ENCODE data around the gene TP53RK.

TP53RK gene

GRCh38 chr20:46715292-46715756 lies 26.1 kb upstream of the TP53RK start:
- Histone ChIP-seq H3K36me3 (ENCODE audit: control insufficient read depth, insufficient read depth, low read length) (no peaks in the 10 kb centered on the region), H3K4me1 (ENCODE audit: control insufficient read depth, insufficient read depth, low read length) (peaks cover 10% of the 10 kb centered on the region), H3K4me3 (ENCODE audit: low read depth, low read length) (no peak overlapping the region), H3K9ac (ENCODE audit: low read depth, low read length) (no peak overlapping the region), H3K9me3 (ENCODE audit: control insufficient read depth, insufficient read depth, low read length) (no peaks in the 10 kb centered on the region), H3K27me3 (ENCODE audit: control insufficient read depth, insufficient read depth, low read length) (no peaks in the 10 kb centered on the region)

GRCh38 chr20:46713957-46714834 lies 25.0 kb upstream of the TP53RK start:
- Histone ChIP-seq H3K4me1 (ENCODE audit: control insufficient read depth, insufficient read depth, low read length) (peaks cover 12% of the 10 kb centered on the region), H3K4me3 (ENCODE audit: low read depth, low read length) (no peak overlapping the region), H3K27me3 (ENCODE audit: control insufficient read depth, insufficient read depth, low read length) (no peaks in the 10 kb centered on the region)

GRCh38 chr20:46712056-46712636 lies 22.9 kb upstream of the TP53RK start:
- H3K4me1 ChIP-seq (ENCODE audit: control insufficient read depth, insufficient read depth, low read length) = peaks cover 19% of the 10 kb centered on the region
- no peaks in the 10 kb centered on the region for H3K36me3 ChIP-seq (ENCODE audit: control insufficient read depth, insufficient read depth, low read length)
- no peak overlapping the region for H3K9ac ChIP-seq (ENCODE audit: low read depth, low read length)
- H3K9me3 ChIP-seq (ENCODE audit: control insufficient read depth, insufficient read depth, low read length) = no peaks in the 10 kb centered on the region
- no peak overlapping the region for H3K4me3 ChIP-seq (ENCODE audit: low read depth, low read length)
- no peaks in the 10 kb centered on the region for H3K27me3 ChIP-seq (ENCODE audit: control insufficient read depth, insufficient read depth, low read length)

More at GRCh38 chr20:46713957-46714834, 25.0 kb upstream of the TP53RK start:
- no peaks in the 10 kb centered on the region for H3K9me3 ChIP-seq (ENCODE audit: control insufficient read depth, insufficient read depth, low read length)
- H3K36me3 ChIP-seq (ENCODE audit: control insufficient read depth, insufficient read depth, low read length) = no peaks in the 10 kb centered on the region
- H3K9ac ChIP-seq (ENCODE audit: low read depth, low read length) = no peak overlapping the region

- Histone ChIP-seq H3K9me3 (ENCODE audit: control insufficient read depth, insufficient read depth, low read length) (peaks cover 4% of the 10 kb centered on the region), H3K36me3 (ENCODE audit: control insufficient read depth, insufficient read depth, low read length) (no peaks in the 10 kb centered on the region), H3K4me1 (ENCODE audit: control insufficient read depth, insufficient read depth, low read length) (peaks cover 15% of the 10 kb centered on the region), H3K4me3 (ENCODE audit: low read depth, low read length) (peak overlapping the region; percentile 55), H3K9ac (ENCODE audit: low read depth, low read length) (peak overlapping the region; percentile 41), H3K27me3 (ENCODE audit: control insufficient read depth, insufficient read depth, low read length) (no peaks in the 10 kb centered on the region)
Observed at GRCh38 chr20:46710153-46710913, 21.1 kb upstream of the TP53RK start.

GRCh38 chr20:46709459-46710152 lies 20.4 kb upstream of the TP53RK start, which contains the start of gene SLC2A10:
Gene SLC2A10, plus strand, starts transcription at chr20:46709649. Its CDS starts 88 bp downstream, at chr20:46709737.
- H3K9ac ChIP-seq (ENCODE audit: low read depth, low read length) = peak within 1 kb of the TSS; percentile 41
- peaks cover 14% of the 10 kb centered on the region for H3K4me1 ChIP-seq (ENCODE audit: control insufficient read depth, insufficient read depth, low read length)
- peaks cover 4% of the 10 kb centered on the region for H3K9me3 ChIP-seq (ENCODE audit: control insufficient read depth, insufficient read depth, low read length)
- H3K4me3 ChIP-seq (ENCODE audit: low read depth, low read length) = peak within 1 kb of the TSS; percentile 55
- H3K36me3 ChIP-seq (ENCODE audit: control insufficient read depth, insufficient read depth, low read length) = no peaks in the 10 kb centered on the region
- no peaks in the 10 kb centered on the region for H3K27me3 ChIP-seq (ENCODE audit: control insufficient read depth, insufficient read depth, low read length)

GRCh38 chr20:46709055-46709458 lies 19.8 kb upstream of the TP53RK start:
- H3K27me3 ChIP-seq (ENCODE audit: control insufficient read depth, insufficient read depth, low read length) = no peaks in the 10 kb centered on the region

GRCh38 chr20:46708172-46708860 lies 19.1 kb upstream of the TP53RK start:
- Histone ChIP-seq H3K9ac (ENCODE audit: low read depth, low read length) (no peak overlapping the region), H3K36me3 (ENCODE audit: control insufficient read depth, insufficient read depth, low read length) (no peaks in the 10 kb centered on the region), H3K4me1 (ENCODE audit: control insufficient read depth, insufficient read depth, low read length) (peaks cover 14% of the 10 kb centered on the region), H3K9me3 (ENCODE audit: control insufficient read depth, insufficient read depth, low read length) (peaks cover 4% of the 10 kb centered on the region), H3K27me3 (ENCODE audit: control insufficient read depth, insufficient read depth, low read length) (no peaks in the 10 kb centered on the region), H3K4me3 (ENCODE audit: low read depth, low read length) (peak overlapping the region; percentile 20)

More at GRCh38 chr20:46709055-46709458, 19.8 kb upstream of the TP53RK start:
- peaks cover 14% of the 10 kb centered on the region for H3K4me1 ChIP-seq (ENCODE audit: control insufficient read depth, insufficient read depth, low read length)
- H3K4me3 ChIP-seq (ENCODE audit: low read depth, low read length) = peak overlapping the region; percentile 55
- peaks cover 4% of the 10 kb centered on the region for H3K9me3 ChIP-seq (ENCODE audit: control insufficient read depth, insufficient read depth, low read length)
- peak overlapping the region; percentile 29 for H3K9ac ChIP-seq (ENCODE audit: low read depth, low read length)
- H3K36me3 ChIP-seq (ENCODE audit: control insufficient read depth, insufficient read depth, low read length) = no peaks in the 10 kb centered on the region

- Histone ChIP-seq H3K9ac (ENCODE audit: low read depth, low read length) (no peak overlapping the region), H3K9me3 (ENCODE audit: control insufficient read depth, insufficient read depth, low read length) (peaks cover 4% of the 10 kb centered on the region), H3K4me3 (ENCODE audit: low read depth, low read length) (no peak overlapping the region), H3K4me1 (ENCODE audit: control insufficient read depth, insufficient read depth, low read length) (peaks cover 29% of the 10 kb centered on the region), H3K27me3 (ENCODE audit: control insufficient read depth, insufficient read depth, low read length) (no peaks in the 10 kb centered on the region), H3K36me3 (ENCODE audit: control insufficient read depth, insufficient read depth, low read length) (no peaks in the 10 kb centered on the region)
Observed at GRCh38 chr20:46706242-46706641, 17.0 kb upstream of the TP53RK start.

- H3K36me3 ChIP-seq (ENCODE audit: control insufficient read depth, insufficient read depth, low read length) = no peaks in the 10 kb centered on the region
- H3K4me1 ChIP-seq (ENCODE audit: control insufficient read depth, insufficient read depth, low read length) = peaks cover 28% of the 10 kb centered on the region
- H3K4me3 ChIP-seq (ENCODE audit: low read depth, low read length) = no peak overlapping the region
- H3K27me3 ChIP-seq (ENCODE audit: control insufficient read depth, insufficient read depth, low read length) = no peaks in the 10 kb centered on the region
- peaks cover 4% of the 10 kb centered on the region for H3K9me3 ChIP-seq (ENCODE audit: control insufficient read depth, insufficient read depth, low read length)
- H3K9ac ChIP-seq (ENCODE audit: low read depth, low read length) = no peak overlapping the region
Observed at GRCh38 chr20:46705378-46705729, 16.1 kb upstream of the TP53RK start.

- H3K4me1 ChIP-seq (ENCODE audit: control insufficient read depth, insufficient read depth, low read length) = peaks cover 26% of the 10 kb centered on the region
- no peaks in the 10 kb centered on the region for H3K36me3 ChIP-seq (ENCODE audit: control insufficient read depth, insufficient read depth, low read length)
- H3K4me3 ChIP-seq (ENCODE audit: low read depth, low read length) = no peak overlapping the region
- no peaks in the 10 kb centered on the region for H3K27me3 ChIP-seq (ENCODE audit: control insufficient read depth, insufficient read depth, low read length)
- no peak overlapping the region for H3K9ac ChIP-seq (ENCODE audit: low read depth, low read length)
- H3K9me3 ChIP-seq (ENCODE audit: control insufficient read depth, insufficient read depth, low read length) = peaks cover 4% of the 10 kb centered on the region
Observed at GRCh38 chr20:46704714-46705377, 15.6 kb upstream of the TP53RK start.

All from iPS-15b (cell line).